Spleen (tissue), 7 donors: ENCODE measurements around the gene CAV1.

ENCODE experiments used
- CTCF ChIP-seq, 11 experiments: fragments of 200-600 bp in 7 of 11; fragments of 450-650 bp in 4 of 11; sonication (generic) in 4 of 11; IDR thresholded peaks in 8 of 11; conservative IDR thresholded peaks in 3 of 11; 1 replicate in 7 of 11; 2 replicates in 4 of 11; pipeline versions ENCODE4 v1.4.0 to v1.8.0; 2016 to 2021; ENCODE audit warnings: antibody characterized with exemption in 11 of 11, inconsistent platforms in 4 of 11, mild to moderate bottlenecking in 1 of 11
- POLR2A ChIP-seq, 3 donors: fragments of 450-650 bp; IDR thresholded peaks; one replicate each; pipeline ENCODE4 v1.5.1; 2017; ENCODE audit warnings: antibody characterized with exemption in 3 of 3, mild to moderate bottlenecking in 1 of 3
- donor health status: DM: no; HTN: no; CAD: no; lungs with moderate emphysema.
- donor health status: DM: no; HTN: no; CAD: no.
- donor health status: DM: no; HTN: no; CAD: no.

- TF ChIP-seq CTCF (IDR thresholded peaks at IDR 0.05 in 8 of 11, conservative IDR thresholded peaks at IDR 0.05 in 3 of 11) (no peak), POLR2A (IDR thresholded peaks at IDR 0.05) (no peak)
These were observed 46.0 kb upstream of the CAV1 start for GRCh38 chr7:116478834-116479233.
